Measurements from ENCODE around the gene CACNB2.
"Not testable (repeated sequence)": the region's sequence is repeated elsewhere in the genome, so short reads cannot be mapped to it uniquely, and the experiment has no call there.

CACNB2 gene

DNA sequence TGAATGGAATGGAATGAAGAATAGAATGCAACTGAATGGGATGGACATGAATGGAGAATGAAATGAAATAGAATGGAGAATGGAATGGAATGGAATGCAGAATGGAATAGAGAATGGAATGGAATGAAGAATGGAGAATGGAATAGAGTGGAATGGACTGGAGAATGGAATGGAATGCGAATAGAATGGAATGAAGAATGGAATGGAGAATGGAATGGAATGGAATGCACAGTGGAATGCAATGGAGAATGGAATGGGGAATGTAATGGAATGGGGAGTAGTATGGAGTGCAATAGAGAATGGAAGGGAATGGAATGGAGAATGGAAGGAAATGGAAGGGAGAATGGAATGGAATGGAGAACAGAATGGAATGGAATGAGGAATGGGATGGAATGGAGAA lies 417.7 kb downstream of the CACNB2 start:
- no peaks in the 10 kb centered on the region for H3K27me3 ChIP-seq (replicated peaks; ENCODE audit: control insufficient read depth, insufficient read depth, low read length, poor library complexity, severe bottlenecking)
- no peaks in the 10 kb centered on the region for H3K4me1 ChIP-seq (ENCODE audit: control insufficient read depth, insufficient read depth, low read length, poor library complexity, severe bottlenecking)
- H3K27ac ChIP-seq (ENCODE audit: insufficient read depth, low read length, poor library complexity, severe bottlenecking): no peak overlapping the region
- peaks cover 17% of the 10 kb centered on the region for H3K36me3 ChIP-seq (ENCODE audit: control insufficient read depth, insufficient read depth, low read length)
- DNase-seq: no peak
- no peaks in the 10 kb centered on the region for H3K9me3 ChIP-seq (ENCODE audit: control insufficient read depth, low read length)
- no peak overlapping the region for H3K4me3 ChIP-seq (ENCODE audit: insufficient read depth, low read depth, low read length, poor library complexity, severe bottlenecking)

DNA sequence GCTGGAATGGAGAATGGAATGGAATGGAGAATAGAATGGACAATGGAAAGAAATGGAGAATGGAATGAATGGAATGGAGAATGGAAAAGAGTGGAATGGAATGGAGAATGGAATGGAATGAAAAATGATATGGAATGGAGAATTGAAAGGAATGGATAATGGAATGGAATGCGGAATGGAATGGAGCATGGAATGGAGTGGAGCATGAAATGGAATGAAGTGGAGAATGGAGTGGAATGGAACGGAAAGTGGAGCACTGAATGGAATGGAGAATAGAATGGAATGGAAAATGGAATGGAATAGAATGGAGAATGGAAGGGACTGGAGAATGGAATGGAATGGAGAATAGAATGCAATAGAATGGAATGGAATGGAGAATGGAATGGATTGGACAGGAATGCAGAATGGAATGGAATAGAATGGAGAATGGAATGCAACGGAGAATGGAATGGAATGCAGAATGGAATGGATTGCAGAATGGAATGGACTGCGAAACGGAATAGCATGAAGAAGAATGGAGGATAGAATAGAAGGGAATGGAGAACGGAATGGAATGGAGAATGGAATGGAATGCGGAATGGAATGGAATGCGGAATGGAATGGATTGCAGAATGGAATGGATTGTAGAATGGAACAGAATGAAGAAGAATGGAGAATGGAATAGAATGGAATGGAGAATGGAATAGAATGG lies 421.8 kb downstream of the CACNB2 start:
- Histone ChIP-seq H3K4me3 (ENCODE audit: insufficient read depth, low read depth, low read length, poor library complexity, severe bottlenecking) (no peak overlapping the region), H3K36me3 (ENCODE audit: control insufficient read depth, insufficient read depth, low read length) (peaks cover 8% of the 10 kb centered on the region), H3K9me3 (ENCODE audit: control insufficient read depth, low read length) (no peaks in the 10 kb centered on the region), H3K27ac (ENCODE audit: insufficient read depth, low read length, poor library complexity, severe bottlenecking) (no peak overlapping the region), H3K27me3 (replicated peaks; ENCODE audit: control insufficient read depth, insufficient read depth, low read length, poor library complexity, severe bottlenecking) (no peaks in the 10 kb centered on the region), H3K4me1 (ENCODE audit: control insufficient read depth, insufficient read depth, low read length, poor library complexity, severe bottlenecking) (no peaks in the 10 kb centered on the region)
- no peak for DNase-seq

DNA sequence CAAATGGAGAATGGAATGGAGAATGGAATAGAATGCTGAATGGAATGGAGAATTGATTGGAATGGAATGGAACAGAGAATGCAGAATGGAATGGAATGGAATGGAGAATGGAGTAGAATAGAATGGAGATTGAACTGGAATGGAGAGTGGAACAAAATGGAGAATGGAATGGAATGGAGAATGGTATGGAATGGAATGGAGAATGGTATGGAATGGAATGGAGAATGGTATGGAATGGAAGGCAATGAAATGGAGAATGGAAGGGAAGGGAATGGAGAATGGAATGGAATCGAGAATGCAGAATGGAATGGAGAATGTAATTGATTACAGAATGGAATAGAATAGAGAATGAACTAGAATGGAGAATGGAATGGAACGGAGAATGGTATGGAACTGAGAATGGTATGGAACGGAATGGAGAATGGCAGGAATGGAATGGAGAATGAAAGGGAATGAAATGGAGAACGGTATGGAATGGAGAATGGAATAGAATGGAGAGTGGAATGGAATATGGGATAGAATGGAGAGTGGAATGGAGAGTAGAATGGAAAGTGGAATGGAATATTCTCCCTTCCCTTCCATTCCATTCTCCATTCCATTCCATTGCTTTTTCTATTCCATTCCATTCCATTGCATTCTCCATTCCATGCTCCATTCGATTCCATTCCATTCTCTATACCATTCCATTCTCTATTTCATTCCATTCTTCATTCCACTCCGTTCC lies 422.9 kb downstream of the CACNB2 start:
- Histone ChIP-seq H3K27ac (ENCODE audit: insufficient read depth, low read length, poor library complexity, severe bottlenecking) (no peak overlapping the region), H3K36me3 (ENCODE audit: control insufficient read depth, insufficient read depth, low read length) (peaks cover 4% of the 10 kb centered on the region), H3K27me3 (replicated peaks; ENCODE audit: control insufficient read depth, insufficient read depth, low read length, poor library complexity, severe bottlenecking) (no peaks in the 10 kb centered on the region), H3K4me3 (ENCODE audit: insufficient read depth, low read depth, low read length, poor library complexity, severe bottlenecking) (no peak overlapping the region), H3K4me1 (ENCODE audit: control insufficient read depth, insufficient read depth, low read length, poor library complexity, severe bottlenecking) (no peaks in the 10 kb centered on the region), H3K9me3 (ENCODE audit: control insufficient read depth, low read length) (no peaks in the 10 kb centered on the region)
- DNase-seq: no peak

DNA sequence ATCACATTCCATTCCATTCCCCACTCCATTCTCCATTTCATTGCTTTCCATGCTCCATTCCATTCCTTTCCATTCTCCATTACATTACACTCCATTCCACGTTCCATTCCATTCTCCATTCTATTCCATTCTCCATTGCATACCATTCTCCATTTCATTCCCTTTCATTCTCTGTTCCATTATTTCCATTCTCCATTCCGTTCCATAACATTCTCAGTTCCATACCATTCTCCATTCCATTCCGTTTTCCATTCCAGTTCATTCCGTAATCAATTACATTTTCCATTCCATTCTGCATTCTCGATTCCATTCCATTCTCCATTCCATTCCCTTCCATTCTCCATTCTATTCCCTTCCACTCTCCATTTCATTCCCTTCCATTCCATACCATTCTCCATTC lies 424.8 kb downstream of the CACNB2 start:
- H3K27me3 ChIP-seq (replicated peaks; ENCODE audit: control insufficient read depth, insufficient read depth, low read length, poor library complexity, severe bottlenecking): no peaks in the 10 kb centered on the region
- H3K4me3 ChIP-seq (ENCODE audit: insufficient read depth, low read depth, low read length, poor library complexity, severe bottlenecking): no peak overlapping the region
- DNase-seq: no peak
- no peak overlapping the region for H3K27ac ChIP-seq (ENCODE audit: insufficient read depth, low read length, poor library complexity, severe bottlenecking)
- H3K36me3 ChIP-seq (ENCODE audit: control insufficient read depth, insufficient read depth, low read length): peaks cover 1% of the 10 kb centered on the region
- no peaks in the 10 kb centered on the region for H3K9me3 ChIP-seq (ENCODE audit: control insufficient read depth, low read length)
- H3K4me1 ChIP-seq (ENCODE audit: control insufficient read depth, insufficient read depth, low read length, poor library complexity, severe bottlenecking): no peaks in the 10 kb centered on the region

DNA sequence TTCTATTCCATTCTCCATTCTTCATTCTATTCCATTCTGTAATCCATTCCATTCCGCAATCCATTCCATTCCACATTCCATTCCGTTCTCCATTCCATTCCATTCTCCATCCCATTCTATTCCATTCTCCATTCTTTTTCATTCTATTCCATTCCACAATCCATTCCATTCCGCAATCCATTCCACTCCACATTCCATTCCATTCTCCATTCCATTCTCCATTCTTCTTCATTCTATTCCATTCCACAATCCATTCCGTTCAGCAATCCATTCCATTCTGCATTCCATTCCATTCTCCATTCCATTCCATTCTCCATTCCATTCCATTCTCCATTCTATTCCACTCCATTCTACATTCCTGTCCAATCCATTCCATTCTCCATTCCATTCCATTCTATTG lies 426.0 kb downstream of the CACNB2 start:
- DNase-seq: no peak
- Histone ChIP-seq H3K27me3 (replicated peaks; ENCODE audit: control insufficient read depth, insufficient read depth, low read length, poor library complexity, severe bottlenecking) (no peaks in the 10 kb centered on the region), H3K9me3 (ENCODE audit: control insufficient read depth, low read length) (no peaks in the 10 kb centered on the region), H3K4me1 (ENCODE audit: control insufficient read depth, insufficient read depth, low read length, poor library complexity, severe bottlenecking) (no peaks in the 10 kb centered on the region), H3K36me3 (ENCODE audit: control insufficient read depth, insufficient read depth, low read length) (no peaks in the 10 kb centered on the region), H3K4me3 (ENCODE audit: insufficient read depth, low read depth, low read length, poor library complexity, severe bottlenecking) (no peak overlapping the region), H3K27ac (ENCODE audit: insufficient read depth, low read length, poor library complexity, severe bottlenecking) (no peak overlapping the region)

DNA sequence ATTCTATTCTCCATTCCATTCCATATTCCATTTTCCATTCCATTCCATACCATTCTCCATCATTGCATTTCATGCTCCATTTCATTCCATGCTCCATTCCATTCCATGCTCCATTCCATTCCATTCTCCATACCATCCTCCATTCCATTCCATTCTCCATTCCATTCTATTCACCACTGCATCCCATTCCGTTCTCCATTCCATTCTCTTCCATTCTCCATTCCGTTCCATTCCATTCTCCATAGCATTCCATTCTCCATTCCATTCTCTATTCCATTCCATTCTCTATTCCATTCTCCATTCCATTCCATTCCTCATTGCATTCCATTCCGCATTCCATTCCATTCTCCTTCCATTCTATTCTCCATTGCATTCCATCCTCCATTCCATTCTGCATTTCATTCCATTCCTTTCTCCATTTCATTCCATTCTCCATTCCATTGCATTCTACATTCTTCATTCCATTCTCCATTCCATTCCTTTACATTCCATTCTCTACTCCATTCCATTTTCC lies 427.2 kb downstream of the CACNB2 start:
- Histone ChIP-seq H3K36me3 (ENCODE audit: control insufficient read depth, insufficient read depth, low read length) (no peaks in the 10 kb centered on the region), H3K9me3 (ENCODE audit: control insufficient read depth, low read length) (no peaks in the 10 kb centered on the region), H3K4me1 (ENCODE audit: control insufficient read depth, insufficient read depth, low read length, poor library complexity, severe bottlenecking) (no peaks in the 10 kb centered on the region), H3K27ac (ENCODE audit: insufficient read depth, low read length, poor library complexity, severe bottlenecking) (no peak overlapping the region), H3K4me3 (ENCODE audit: insufficient read depth, low read depth, low read length, poor library complexity, severe bottlenecking) (no peak overlapping the region), H3K27me3 (replicated peaks; ENCODE audit: control insufficient read depth, insufficient read depth, low read length, poor library complexity, severe bottlenecking) (no peaks in the 10 kb centered on the region)
- DNase-seq: no peak

DNA sequence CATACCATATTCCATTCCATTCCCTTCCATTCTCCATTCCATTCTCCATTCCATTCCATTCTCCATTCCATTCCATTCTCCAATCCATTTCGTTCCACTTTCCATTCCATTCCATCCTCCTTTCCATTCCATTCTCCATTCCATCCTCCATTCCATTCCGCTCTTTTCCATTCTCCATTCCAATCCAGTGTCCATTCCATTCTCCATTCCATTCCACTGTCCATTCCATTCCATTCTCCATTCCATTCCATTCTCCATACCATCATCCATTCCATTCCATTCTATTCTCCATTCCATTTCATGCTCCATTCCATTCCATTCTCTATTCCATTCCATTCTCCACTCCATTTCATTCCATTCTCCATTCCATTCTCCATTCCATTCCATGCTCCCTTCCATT lies 430.2 kb downstream of the CACNB2 start:
- H3K27me3 ChIP-seq (replicated peaks; ENCODE audit: control insufficient read depth, insufficient read depth, low read length, poor library complexity, severe bottlenecking); H3K4me1 ChIP-seq (ENCODE audit: control insufficient read depth, insufficient read depth, low read length, poor library complexity, severe bottlenecking); DNase-seq; H3K36me3 ChIP-seq (ENCODE audit: control insufficient read depth, insufficient read depth, low read length); H3K27ac ChIP-seq (ENCODE audit: insufficient read depth, low read length, poor library complexity, severe bottlenecking); H3K9me3 ChIP-seq (ENCODE audit: control insufficient read depth, low read length); H3K4me3 ChIP-seq (ENCODE audit: insufficient read depth, low read depth, low read length, poor library complexity, severe bottlenecking): not testable (repeated sequence)

DNA sequence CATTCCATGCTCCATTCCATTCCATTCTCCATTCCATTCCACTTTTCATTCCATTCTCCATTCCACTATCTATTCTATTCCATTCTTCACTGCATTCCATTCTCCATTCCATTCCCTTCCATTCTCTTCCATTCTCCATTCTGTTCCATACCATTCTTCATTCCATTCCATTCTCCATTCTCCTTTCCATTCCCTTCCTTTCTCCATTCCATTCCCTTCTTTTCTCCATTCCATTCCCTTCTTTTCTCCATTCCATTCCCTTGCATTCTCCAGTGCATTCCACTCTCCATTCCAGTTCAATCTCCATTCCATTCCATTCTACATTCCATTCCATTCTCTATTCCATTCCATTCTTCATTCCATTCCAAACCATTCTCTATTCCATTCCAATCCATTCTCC lies 430.9 kb downstream of the CACNB2 start:
- Histone ChIP-seq H3K36me3 (ENCODE audit: control insufficient read depth, insufficient read depth, low read length) (no peaks in the 10 kb centered on the region), H3K4me1 (ENCODE audit: control insufficient read depth, insufficient read depth, low read length, poor library complexity, severe bottlenecking) (no peaks in the 10 kb centered on the region), H3K27me3 (replicated peaks; ENCODE audit: control insufficient read depth, insufficient read depth, low read length, poor library complexity, severe bottlenecking) (no peaks in the 10 kb centered on the region), H3K9me3 (ENCODE audit: control insufficient read depth, low read length) (no peaks in the 10 kb centered on the region), H3K27ac (ENCODE audit: insufficient read depth, low read length, poor library complexity, severe bottlenecking) (no peak overlapping the region), H3K4me3 (ENCODE audit: insufficient read depth, low read depth, low read length, poor library complexity, severe bottlenecking) (no peak overlapping the region)
- no peak for DNase-seq

DNA sequence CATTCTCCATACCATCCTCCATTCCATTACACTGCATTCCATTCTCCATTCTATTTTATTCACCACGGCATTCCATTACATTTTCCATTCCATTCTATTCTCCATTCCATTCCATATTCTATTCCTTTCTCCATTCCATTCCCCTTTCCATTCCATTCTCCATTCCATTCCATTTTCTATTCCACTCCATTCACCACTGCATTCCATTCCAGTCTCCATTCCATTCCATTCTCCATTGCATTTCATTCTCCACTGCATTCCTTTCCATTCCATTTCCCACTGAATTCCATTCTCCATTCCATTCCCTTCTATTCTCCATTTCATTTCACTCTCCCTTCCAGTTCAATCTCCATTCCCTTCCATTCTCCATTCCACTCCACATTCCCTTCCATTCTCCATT lies 431.6 kb downstream of the CACNB2 start:
- Histone ChIP-seq H3K9me3 (ENCODE audit: control insufficient read depth, low read length) (no peaks in the 10 kb centered on the region), H3K4me1 (ENCODE audit: control insufficient read depth, insufficient read depth, low read length, poor library complexity, severe bottlenecking) (no peaks in the 10 kb centered on the region), H3K4me3 (ENCODE audit: insufficient read depth, low read depth, low read length, poor library complexity, severe bottlenecking) (no peak overlapping the region), H3K27me3 (replicated peaks; ENCODE audit: control insufficient read depth, insufficient read depth, low read length, poor library complexity, severe bottlenecking) (no peaks in the 10 kb centered on the region), H3K27ac (ENCODE audit: insufficient read depth, low read length, poor library complexity, severe bottlenecking) (no peak overlapping the region), H3K36me3 (ENCODE audit: control insufficient read depth, insufficient read depth, low read length) (no peaks in the 10 kb centered on the region)
- no peak for DNase-seq

DNA sequence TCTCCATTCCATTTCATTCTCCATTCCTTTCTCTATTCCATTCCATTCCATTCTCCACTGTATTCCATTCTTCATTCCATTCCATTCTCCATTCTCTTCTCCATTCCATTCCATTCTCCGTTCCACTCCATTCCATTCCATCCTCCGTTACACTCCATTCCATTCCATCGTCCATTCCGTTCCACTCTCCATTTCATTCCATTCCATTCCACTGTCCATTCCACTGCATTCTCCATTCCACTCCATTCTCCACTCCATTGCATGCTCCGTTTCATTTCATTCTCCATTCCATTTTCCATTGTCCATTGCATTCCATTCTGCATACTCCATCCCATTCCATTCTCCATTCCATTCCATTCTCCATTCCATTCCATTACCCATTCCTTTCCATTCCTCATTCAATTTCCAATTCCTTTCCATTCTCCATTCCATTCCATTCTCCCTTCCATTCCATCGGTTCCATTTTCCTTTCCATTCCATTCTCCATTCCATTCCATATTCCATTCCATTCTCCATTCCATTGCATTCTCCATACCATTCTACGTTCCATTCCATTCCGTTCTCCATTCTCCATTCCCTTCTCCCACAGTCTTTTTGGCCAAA lies 432.8 kb downstream of the CACNB2 start:
- H3K36me3 ChIP-seq (ENCODE audit: control insufficient read depth, insufficient read depth, low read length): no peaks in the 10 kb centered on the region
- H3K27me3 ChIP-seq (replicated peaks; ENCODE audit: control insufficient read depth, insufficient read depth, low read length, poor library complexity, severe bottlenecking): no peaks in the 10 kb centered on the region
- H3K27ac ChIP-seq (ENCODE audit: insufficient read depth, low read length, poor library complexity, severe bottlenecking): no peak overlapping the region
- no peaks in the 10 kb centered on the region for H3K4me1 ChIP-seq (ENCODE audit: control insufficient read depth, insufficient read depth, low read length, poor library complexity, severe bottlenecking)
- no peaks in the 10 kb centered on the region for H3K9me3 ChIP-seq (ENCODE audit: control insufficient read depth, low read length)
- no peak overlapping the region for H3K4me3 ChIP-seq (ENCODE audit: insufficient read depth, low read depth, low read length, poor library complexity, severe bottlenecking)
- DNase-seq: no peak
